ENCODE results near the gene MAD1L1. TPM values are rescaled to one million over a fixed set of nuclear protein-coding genes. Genes with fewer than 3 reads are reported as not detected.

Gene MAD1L1
- total RNA-seq, 1 experiment from 2014 or later, result 38.5 TPM

DNA sequence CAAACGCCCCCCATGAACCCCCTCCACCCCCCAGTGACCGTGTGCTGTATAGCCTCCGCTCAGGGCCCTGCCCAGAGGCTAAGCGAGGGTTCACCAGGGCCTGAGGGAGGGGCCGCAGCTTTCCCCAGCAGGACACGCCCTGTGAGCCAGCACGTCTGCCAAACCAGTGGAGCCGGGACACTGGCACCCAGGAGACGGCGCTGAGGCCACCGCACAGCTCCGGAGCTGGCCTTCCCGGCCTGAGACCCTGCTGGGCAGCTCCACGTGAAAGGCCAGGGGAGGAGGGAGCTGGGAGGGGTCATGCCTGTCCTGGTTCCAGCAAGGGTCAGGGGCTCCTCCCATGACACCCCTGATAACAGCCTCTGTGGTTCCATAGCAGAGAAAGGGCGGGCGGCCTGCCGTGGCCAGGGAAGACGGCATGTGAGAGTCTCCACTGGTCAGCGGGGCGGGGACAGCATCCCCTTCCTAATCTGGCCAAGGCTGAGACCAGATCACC, 284.4 kb downstream of the MAD1L1 start:
- no peaks in the 10 kb centered on the region for H4K20me1 ChIP-seq (ENCODE audit: insufficient read depth)
- intact Hi-C loops (cut with micrococcal nuclease), result no loop called here
- DNase-seq (ENCODE audit: low read depth, low spot score), result no peak
- H3K36me3 ChIP-seq (ENCODE audit: control insufficient read depth in 1 of 2, insufficient read depth in 2 of 2, low read length in 2 of 2), result no peaks in the 10 kb centered on the region
- no peak overlapping the region for H3K27ac ChIP-seq (ENCODE audit: low read depth, low read length)
- H3K9ac ChIP-seq (ENCODE audit: low read length), result no peak overlapping the region
- no peak for ATAC-seq
- H3K9me2 ChIP-seq (ENCODE audit: insufficient read depth), result no peaks in the 10 kb centered on the region
- H3K4me2 ChIP-seq (ENCODE audit: low read length), result no peak overlapping the region
- no peak overlapping the region for H2AFZ ChIP-seq (ENCODE audit: low read depth, low read length, poor library complexity, severe bottlenecking)
- ChIA-PET POLR2A (no interaction called here), RAD21 (ENCODE audit: low non-redundant PET in 1 of 2, low total read pairs in 2 of 2, uncharacterized antibody in 2 of 2, unreplicated experiment in 2 of 2) (no interaction called here), CTCF (no interaction called here)
- H3K4me3 ChIP-seq (replicated peaks in 1 of 2; ENCODE audit: low read depth in 1 of 2, low read length in 2 of 2), result no peak overlapping the region
- no TSS peak for BruUV-seq (replicated peaks)
- H3K4me1 ChIP-seq (ENCODE audit: control insufficient read depth in 1 of 2, insufficient read depth in 2 of 2, low read length in 2 of 2), result no peaks in the 10 kb centered on the region
- H3K27me3 ChIP-seq (ENCODE audit: insufficient read depth, low read length), result no peaks in the 10 kb centered on the region
- H3K9me3 ChIP-seq (ENCODE audit: control insufficient read depth in 1 of 2, insufficient read depth in 1 of 2, low read depth in 1 of 2, low read length in 2 of 2), result no peaks in the 10 kb centered on the region
- TF ChIP-seq, protein P1, sequence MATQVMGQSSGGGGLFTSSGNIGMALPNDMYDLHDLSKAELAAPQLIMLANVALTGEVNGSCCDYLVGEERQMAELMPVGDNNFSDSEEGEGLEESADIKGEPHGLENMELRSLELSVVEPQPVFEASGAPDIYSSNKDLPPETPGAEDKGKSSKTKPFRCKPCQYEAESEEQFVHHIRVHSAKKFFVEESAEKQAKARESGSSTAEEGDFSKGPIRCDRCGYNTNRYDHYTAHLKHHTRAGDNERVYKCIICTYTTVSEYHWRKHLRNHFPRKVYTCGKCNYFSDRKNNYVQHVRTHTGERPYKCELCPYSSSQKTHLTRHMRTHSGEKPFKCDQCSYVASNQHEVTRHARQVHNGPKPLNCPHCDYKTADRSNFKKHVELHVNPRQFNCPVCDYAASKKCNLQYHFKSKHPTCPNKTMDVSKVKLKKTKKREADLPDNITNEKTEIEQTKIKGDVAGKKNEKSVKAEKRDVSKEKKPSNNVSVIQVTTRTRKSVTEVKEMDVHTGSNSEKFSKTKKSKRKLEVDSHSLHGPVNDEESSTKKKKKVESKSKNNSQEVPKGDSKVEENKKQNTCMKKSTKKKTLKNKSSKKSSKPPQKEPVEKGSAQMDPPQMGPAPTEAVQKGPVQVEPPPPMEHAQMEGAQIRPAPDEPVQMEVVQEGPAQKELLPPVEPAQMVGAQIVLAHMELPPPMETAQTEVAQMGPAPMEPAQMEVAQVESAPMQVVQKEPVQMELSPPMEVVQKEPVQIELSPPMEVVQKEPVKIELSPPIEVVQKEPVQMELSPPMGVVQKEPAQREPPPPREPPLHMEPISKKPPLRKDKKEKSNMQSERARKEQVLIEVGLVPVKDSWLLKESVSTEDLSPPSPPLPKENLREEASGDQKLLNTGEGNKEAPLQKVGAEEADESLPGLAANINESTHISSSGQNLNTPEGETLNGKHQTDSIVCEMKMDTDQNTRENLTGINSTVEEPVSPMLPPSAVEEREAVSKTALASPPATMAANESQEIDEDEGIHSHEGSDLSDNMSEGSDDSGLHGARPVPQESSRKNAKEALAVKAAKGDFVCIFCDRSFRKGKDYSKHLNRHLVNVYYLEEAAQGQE (IDR thresholded peaks at IDR 0.05; ENCODE audit: low read depth), result no peak
- no peak for TF ChIP-seq POLR2AphosphoS5 (IDR thresholded peaks at IDR 0.05; ENCODE audit: low read depth, low read length)
- TF ChIP-seq ZNF274 (IDR thresholded peaks at IDR 0.05; ENCODE audit: low read depth, low read length), result no peak
- TF ChIP-seq RAD21 (IDR thresholded peaks at IDR 0.05; ENCODE audit: low read depth), result no peak
- no peaks in the 10 kb centered on the region for H3K79me2 ChIP-seq (ENCODE audit: insufficient read depth, low read length)

GRCh38 chr7:1947586-1948217, 285.0 kb downstream of the MAD1L1 start:
- Histone ChIP-seq H2AFZ (ENCODE audit: low read depth, low read length, poor library complexity, severe bottlenecking) (no peak overlapping the region), H3K9me2 (ENCODE audit: insufficient read depth) (no peaks in the 10 kb centered on the region), H3K4me1 (ENCODE audit: control insufficient read depth in 1 of 2, insufficient read depth in 2 of 2, low read length in 2 of 2) (no peaks in the 10 kb centered on the region), H3K4me3 (replicated peaks in 1 of 2; ENCODE audit: low read depth in 1 of 2, low read length in 2 of 2) (no peak overlapping the region), H3K4me2 (ENCODE audit: low read length) (no peak overlapping the region), H4K20me1 (ENCODE audit: insufficient read depth) (no peaks in the 10 kb centered on the region), H3K36me3 (ENCODE audit: control insufficient read depth in 1 of 2, insufficient read depth in 2 of 2, low read length in 2 of 2) (no peaks in the 10 kb centered on the region), H3K27me3 (ENCODE audit: insufficient read depth, low read length) (no peaks in the 10 kb centered on the region), H3K9me3 (ENCODE audit: control insufficient read depth in 1 of 2, insufficient read depth in 1 of 2, low read depth in 1 of 2, low read length in 2 of 2) (no peaks in the 10 kb centered on the region), H3K79me2 (ENCODE audit: insufficient read depth, low read length) (no peaks in the 10 kb centered on the region), H3K27ac (ENCODE audit: low read depth, low read length) (no peak overlapping the region), H3K9ac (ENCODE audit: low read length) (no peak overlapping the region)
- DNase-seq (ENCODE audit: low read depth, low spot score), result no peak
- CTCF ChIA-PET, result no interaction called here
- no TSS peak for BruUV-seq (replicated peaks)
- POLR2A ChIA-PET, result no interaction called here
- intact Hi-C loops (cut with micrococcal nuclease), result no loop called here
- ATAC-seq, result no peak
- TF ChIP-seq CTCF (IDR thresholded peaks at IDR 0.05 in 2 of 3, conservative IDR thresholded peaks at IDR 0.05 in 1 of 3; ENCODE audit: borderline replicate concordance in 1 of 3, insufficient read depth in 1 of 3, low read depth in 2 of 3, low read length in 2 of 3) (no peak), ZNF274 (IDR thresholded peaks at IDR 0.05; ENCODE audit: low read depth, low read length) (no peak), ZFX (IDR thresholded peaks at IDR 0.05) (no peak), SRF (IDR thresholded peaks at IDR 0.05; ENCODE audit: low read depth) (no peak), POLR2A (IDR thresholded peaks at IDR 0.05; ENCODE audit: borderline replicate concordance, extremely low read depth, insufficient read depth, insufficient read length) (no peak)
- RAD21 ChIA-PET (ENCODE audit: low non-redundant PET in 1 of 2, low total read pairs in 2 of 2, uncharacterized antibody in 2 of 2, unreplicated experiment in 2 of 2), result no interaction called here
